Measurements from ENCODE around the gene USP10.

- no peak for TF ChIP-seq CTCF (conservative IDR thresholded peaks at IDR 0.05; ENCODE audit: low read length)
- TF ChIP-seq EZH2phosphoT487 (IDR thresholded peaks at IDR 0.05; ENCODE audit: borderline replicate concordance): no peak
Measured at GRCh38 chr16:84821728-84822689, 122.2 kb downstream of the USP10 start.

Measured in Loucy (cell line).